HG02981 (cell line): ENCODE measurements around the gene ATPAF1.
"Not testable (repeated sequence)": the region's sequence is repeated elsewhere in the genome, so short reads cannot be mapped to it uniquely, and the experiment has no call there.

Experiments
- ATAC-seq: cut with Tn5 transposase; IDR thresholded peaks from one replicate; pipeline ENCODE4 v1.9.1; 2021; ENCODE audit warnings: mild to moderate bottlenecking, moderate library complexity; ENCODE audit not compliant: unreplicated experiment

The ATPAF1 gene, protein sequence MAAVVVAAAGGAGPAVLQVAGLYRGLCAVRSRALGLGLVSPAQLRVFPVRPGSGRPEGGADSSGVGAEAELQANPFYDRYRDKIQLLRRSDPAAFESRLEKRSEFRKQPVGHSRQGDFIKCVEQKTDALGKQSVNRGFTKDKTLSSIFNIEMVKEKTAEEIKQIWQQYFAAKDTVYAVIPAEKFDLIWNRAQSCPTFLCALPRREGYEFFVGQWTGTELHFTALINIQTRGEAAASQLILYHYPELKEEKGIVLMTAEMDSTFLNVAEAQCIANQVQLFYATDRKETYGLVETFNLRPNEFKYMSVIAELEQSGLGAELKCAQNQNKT

DNA sequence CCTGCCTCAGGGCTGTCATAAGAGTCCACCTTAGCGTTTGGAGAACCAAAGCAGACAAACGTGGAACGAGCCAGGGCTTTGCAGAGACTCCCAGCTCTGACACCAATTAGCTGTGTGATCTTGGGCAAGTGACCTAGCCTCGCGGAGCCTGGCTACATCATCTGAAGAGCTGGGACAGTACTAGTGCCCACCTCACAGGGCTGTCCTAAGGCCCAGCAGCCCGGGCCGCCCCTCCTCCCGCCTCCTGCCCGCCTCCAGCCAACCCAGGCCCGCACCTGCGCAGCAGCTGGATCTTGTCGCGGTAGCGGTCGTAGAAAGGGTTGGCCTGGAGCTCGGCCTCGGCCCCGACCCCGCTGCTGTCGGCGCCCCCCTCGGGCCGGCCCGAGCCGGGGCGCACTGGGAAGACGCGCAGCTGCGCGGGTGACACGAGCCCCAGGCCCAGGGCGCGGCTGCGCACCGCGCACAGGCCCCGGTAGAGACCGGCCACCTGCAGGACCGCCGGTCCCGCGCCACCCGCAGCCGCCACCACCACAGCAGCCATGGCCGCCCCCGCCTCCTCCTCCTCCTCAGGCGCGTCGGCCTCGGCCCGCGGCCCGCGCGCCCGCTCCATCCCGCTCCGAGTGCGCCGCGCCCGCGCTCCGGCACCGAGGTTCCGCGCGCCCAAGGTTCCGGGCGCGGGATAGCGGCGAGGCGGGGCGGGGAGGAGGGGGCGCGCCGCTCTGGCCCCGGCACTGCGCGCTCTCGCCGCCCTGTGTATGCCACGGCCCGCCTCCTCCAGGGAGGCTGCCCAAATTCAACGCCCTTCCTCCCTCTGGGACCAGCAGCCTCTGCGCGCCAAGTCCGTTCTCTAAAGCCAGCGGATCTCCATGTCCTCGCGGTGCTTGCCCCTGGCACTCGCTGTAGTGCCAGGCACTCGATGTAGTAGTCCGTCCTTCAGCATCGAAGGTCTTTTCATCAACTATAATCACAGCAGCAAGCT lies at the start of gene ATPAF1:
Gene ATPAF1, minus strand, starts transcription at position 583 of the 979 bp plus-strand sequence. Its CDS starts 42 bp downstream, at position 541.
- ATAC-seq = peak; percentile 79

DNA sequence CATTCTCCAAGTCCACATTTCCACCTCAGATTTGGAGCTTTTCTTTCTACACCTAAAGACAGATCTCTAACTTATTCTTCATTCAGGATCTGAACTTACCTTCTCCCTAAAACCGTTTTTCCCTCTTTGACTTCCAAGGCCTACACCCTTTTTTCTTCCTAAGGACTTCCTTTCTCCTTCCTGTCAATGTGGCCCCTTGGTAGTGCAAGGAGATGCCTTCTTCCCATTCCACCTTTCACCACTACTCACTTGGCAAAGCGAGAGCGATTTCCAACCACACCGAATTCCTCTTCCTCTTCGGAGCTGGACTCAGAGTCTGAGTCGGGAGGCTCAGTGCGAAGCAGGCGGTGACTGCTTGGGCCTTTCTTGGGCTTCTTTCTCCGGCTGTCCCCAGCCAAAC lies 49.5 kb upstream of the ATPAF1 start:
- ATAC-seq = no peak

DNA sequence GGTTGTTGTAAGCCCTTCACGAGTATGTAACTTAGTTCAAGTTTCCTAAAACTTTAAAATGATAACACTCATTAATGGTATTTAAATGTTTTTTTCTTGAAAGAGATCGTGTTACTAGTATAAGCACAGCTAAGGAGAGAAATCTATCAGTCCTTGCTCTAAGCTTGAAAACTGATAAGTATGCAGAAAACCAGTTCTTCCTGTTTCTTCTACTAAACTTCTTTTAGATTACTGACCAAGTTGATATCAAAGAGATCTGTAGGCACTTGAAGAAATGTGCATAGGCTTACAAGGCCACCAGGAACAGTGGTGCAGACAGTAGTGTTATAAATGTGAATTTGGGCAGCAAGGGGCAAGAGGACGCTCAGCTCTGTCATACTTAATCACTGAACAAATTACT lies 46.8 kb upstream of the ATPAF1 start:
- ATAC-seq = no peak

DNA sequence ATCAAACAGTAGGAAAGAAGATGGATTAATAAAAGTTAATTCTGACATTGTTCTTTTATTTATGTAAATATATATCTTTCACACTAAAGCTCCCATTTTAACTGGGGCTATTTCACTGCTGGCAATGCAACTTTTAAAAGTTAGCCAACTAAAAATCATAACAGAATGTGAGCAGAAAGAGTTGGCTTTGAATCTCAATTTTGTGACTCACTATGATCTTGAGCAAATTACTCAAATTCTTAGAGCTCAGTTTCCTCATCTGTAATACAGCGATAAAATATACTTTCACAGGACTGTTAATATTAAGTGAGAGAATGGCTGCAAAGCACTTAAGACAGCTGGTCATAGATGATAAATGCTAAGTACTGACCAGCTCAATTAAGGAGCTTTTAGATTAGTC lies 40.0 kb upstream of the ATPAF1 start:
- ATAC-seq = no peak

DNA sequence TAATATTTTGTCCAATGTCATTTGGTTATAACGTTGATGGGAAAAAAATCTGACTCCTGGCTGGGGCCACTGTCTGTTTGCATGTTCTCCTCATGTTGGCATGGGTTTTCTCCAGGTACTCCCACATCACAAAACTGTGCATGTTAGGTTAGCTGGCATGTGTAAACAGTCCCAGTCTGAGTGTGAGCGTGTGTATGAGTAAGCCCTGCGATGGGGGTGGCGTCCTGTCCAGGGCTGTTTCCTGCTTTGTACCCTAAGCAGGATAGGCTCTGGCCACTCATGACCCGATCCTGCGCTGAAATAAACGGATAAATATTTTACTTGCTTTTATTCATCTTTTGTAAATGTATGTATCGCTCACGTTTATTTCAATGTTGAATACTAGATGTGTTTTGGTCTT lies 37.2 kb upstream of the ATPAF1 start:
- no peak for ATAC-seq

DNA sequence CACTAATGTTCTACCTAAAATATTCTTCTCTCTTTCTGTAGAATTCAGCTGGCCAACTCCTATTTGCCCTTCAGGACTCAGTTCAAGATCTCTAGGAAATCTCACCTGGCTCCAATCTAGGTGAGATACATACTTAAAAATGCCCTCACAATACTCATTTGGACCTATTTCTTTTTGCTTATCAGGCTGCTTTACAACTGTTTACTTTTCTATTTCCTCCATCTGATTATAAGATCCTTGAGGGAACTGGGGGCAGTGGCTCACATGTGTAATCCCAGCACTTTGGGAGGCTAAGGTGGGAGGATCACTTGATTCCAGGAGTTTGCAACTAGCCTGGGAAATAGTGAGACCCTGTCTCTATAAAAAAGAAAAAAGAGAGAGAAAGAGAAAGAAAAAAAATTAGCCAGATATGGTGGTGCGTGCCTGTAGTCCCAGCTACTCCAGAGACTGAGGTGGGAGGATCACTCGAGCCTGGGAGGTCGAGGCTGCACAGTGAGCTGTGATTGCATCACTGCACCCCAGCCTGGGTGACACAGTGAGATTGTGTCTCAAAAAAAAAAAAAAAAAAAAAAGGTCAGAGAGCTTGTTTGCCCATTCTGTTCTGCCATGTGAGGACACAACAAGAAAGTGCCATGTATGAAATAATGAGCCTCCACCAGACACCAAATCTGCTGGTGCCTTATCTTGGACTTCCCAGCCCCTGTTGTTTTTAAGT lies 35.9 kb upstream of the ATPAF1 start:
- no peak for ATAC-seq

DNA sequence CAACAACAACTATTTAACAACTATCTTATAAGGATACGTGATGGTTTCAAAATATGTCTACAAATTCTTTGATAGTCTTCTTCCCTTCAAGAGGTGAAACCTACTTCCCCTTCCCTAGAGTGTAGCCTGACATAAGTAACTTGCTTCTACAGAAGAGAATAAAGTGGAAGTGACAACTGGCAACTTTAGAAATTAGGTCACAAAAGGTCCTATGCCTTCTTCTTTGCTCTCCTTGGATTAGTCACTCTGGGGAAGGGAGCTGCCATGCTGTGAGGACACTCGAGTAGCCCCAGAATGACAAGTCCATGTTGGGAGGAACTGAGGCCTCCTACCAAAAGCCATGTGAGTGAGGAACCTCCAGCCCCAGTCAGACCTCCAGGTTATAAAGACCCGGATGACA lies 31.5 kb upstream of the ATPAF1 start:
- no peak for ATAC-seq

DNA sequence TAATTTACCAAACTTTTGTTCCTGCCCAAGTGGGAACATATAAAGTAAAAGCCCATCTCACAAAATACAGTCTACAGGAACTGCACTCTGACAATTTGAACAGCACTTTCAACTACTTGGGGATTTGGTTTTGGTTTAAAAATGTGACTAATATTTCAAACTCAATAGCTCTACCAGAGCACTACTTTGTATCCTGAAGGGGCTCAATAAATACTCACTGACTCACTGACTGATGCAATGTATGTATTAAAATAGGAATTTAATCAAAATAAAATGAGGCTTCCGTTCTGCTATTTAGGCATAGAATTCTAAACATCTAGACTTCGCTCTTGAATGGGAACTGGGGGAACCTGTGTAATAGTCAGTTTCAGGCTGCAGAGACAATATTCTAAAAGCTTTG lies 28.9 kb upstream of the ATPAF1 start:
- ATAC-seq = no peak

DNA sequence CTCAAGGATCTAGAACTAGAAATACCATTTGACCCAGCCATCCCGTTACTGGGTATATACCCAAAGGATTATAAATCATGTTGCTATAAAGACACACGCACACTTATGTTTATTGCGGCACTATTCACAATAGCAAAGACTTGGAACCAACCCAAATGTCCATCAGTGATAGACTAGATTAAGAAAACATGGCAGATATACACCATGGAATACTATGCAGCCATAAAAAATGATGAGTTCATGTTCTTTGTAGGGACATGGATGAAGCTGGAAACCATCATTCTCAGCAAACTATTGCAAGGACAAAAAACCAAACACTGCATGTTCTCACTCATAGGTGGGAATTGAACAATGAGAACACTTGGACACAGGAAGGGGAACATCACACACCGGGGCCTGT lies 26.5 kb upstream of the ATPAF1 start:
- not testable (repeated sequence) for ATAC-seq

DNA sequence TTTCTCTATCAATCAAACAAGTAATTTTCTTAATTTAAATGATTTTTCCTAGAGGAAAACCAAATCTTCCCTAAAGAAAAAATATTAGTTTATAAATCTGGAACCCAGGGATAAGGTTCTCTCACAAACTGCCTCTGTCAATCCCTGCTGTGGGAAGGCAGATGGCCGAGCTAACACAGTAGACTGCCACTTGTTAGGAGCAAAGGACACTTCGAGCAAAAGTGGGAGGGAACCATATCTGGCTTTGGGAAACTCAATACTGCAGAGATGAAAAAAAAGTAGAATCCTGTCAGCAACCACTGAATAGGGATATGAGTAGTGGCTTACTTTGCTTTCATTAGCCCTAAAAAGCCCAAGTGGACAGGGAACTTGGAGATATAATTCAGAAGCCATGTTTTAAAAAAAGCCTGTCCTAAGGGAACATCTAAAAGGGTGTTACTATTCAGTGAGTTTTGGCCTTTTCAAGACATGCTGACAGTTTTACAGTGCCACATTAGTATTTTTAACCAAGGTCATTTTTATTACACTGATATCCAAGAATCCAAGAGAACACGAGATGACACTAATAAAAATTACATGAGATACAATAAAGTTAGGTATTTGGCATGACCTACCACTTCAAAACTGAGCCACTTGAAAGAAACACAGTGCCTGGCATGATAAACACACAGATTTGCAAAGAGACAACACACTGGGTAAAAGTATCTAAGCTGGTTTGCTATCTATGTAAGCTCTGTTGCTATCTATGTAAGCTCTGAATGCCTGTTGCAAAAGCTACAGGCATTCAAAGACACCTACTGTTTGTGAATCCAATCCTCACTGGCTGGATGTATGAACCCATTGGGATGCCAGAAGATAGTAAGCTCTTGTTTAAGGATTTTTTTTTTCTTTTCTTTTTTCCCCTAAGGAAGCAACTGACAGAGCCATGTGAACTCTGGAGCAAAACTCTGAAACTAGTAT lies 24.9 kb upstream of the ATPAF1 start:
- no peak for ATAC-seq

DNA sequence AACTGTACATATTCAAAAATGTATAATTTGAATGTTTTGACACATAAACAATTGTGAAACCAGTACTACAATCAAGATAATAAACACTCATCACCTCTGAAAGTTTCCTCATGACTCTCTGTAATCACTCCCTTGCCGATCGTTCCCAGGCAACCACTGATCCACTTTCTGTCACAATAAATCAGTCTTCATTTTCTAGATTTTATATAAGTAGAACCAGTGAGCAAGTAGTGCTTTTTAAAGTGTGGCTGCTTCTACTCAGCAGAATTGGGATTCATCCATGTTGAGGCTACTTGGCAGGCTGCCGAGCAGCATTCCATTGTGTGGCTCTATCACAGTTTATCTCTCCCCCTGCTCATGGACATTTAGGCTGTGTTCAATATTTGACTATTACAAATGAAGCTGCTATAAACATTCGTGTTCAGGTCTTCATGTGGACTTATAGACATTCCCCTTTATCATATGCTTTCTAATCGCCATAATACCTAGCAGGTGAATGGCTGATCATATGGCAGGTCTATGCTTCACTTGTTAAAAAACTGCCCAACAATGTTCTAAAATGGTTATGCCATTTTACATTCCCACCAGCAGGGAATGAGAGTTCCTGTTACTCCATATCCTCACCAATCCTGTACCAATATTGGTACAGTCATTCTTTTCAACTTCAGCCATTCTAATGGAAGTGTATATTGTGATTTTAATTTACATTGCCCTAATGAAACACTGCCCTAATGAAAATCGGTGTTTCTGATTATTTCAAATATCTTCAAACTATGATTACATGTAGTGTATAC lies 24.0 kb upstream of the ATPAF1 start:
- ATAC-seq = no peak

DNA sequence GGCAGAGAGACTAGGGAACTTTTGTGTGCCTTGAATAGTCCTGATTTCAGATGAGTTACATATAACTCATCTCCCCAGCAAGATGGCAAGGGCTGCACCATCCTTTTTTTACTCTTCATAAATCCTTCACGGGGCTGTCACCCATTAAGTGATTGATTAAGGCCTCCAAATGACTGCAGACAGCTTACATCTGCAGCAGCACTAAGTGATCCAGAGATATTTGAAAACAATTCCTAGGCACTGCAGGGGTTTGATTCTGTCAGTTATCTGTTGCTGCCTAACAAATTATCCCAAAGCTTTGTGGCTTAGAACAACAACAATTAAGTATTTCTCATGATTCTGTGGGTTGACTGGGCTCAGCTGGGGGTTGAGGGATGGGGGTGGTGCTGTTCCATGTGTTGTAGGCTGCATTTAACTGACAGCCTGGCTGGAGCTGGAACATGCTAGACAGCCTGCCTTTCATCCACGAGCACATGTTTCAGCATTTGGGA lies 22.8 kb upstream of the ATPAF1 start:
- ATAC-seq = no peak

DNA sequence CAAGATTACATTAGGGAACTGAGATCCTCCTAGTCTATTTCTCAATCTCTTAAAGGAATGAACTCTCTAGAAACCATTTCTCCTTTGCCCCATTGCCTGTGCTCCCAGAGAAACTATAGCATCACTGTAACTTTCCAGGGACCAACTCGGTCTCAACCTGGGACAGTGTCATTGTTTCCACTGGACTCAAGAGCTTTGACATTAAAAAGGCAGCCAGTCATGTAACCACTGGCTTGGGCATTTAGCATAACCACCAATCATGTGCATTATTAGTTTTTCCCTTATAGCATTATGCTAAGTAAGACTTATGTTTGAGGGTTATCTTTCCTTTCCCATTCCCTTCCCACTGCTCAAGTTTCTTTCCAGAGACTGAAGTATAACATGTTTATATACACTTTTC lies 21.7 kb upstream of the ATPAF1 start:
- no peak for ATAC-seq

DNA sequence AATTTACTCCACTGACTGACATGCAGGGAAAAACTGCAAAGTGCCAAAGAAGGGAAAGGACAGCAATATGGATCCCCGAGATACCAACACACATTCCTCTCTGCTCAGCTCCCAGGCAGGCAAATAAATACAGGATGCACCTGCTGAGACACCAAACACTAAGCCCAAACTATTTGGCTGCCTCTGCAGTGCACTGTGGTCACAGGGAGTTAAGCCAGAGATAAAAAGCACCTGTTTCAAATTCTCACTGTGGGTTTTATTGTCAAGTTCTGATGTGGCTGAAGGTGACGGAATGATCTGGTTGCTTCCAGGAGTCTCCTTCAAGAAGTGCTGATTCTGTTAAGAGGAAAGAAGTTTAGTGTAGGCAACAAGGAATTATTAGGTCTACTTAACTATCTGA lies 21.2 kb upstream of the ATPAF1 start:
- no peak for ATAC-seq

DNA sequence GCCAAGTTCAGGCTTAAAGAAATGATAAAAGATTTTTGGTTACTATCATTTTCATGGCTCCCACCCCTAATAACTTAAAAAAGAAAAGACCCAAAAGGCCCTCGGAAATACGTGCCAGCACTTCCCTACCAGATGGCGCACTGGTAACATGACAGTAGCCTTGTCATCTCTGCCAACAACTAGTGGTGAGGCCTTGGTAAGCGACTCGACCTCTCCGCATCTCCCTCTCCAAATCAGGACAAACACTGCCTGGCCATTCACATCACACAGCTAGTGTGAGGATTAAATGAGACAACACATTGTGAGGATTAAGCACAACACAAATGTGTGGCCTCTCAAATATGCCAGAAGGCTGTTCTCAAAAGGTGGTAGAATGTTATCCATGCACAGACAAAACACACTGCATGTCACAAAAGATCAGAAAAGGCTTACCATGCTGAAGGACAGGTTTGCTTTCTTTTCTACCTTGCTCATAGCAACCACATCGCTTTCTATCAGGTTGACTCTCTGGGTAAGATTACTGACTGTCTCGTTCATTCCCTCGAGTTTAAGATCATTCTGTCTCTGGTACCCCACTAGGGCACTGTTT lies 19.9 kb upstream of the ATPAF1 start:
- ATAC-seq = no peak

DNA sequence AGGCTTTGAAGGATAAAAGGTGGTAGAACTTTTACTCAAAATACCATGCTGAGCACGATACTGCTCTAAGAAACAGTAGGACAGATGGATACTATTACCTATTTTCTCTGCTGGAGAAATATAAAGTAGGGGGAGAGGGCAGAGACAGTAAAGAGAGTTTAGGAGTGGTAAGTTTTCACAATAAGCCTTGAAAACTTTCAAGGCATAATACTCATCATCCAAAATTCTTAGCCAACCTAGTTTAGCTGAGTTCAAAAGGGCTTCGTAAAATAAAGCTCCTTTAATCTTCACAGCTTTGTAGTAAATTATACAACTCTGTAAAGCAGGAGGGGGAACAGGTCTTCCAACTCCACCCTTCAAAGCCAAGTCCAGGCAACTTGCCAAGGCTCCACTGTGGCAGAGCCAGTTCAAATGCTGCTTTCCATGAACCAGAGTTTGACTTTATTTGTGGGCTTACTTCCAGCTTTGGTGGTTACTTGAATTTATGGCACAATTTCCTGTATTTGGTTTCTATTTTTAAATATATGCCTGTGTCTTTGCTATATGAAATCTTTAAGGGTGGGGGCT lies 19.0 kb upstream of the ATPAF1 start:
- no peak for ATAC-seq

DNA sequence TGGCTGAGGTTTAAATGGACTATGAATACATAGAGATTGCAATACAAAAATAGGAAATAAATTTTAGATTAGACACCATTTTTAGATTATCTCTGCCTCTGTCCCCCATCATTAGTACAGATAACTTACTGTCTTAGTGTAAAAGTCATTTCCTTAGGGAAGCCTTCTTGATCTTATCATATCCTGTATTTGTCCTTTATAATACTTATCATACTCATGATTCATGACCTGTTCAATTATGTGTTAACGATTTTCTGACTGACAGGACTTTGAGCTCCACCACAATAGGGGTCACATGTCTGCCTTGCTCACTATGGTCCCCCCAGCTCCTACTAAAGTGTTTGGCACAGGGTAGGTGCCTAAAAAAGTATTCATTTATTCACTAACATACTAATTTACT lies 18.1 kb upstream of the ATPAF1 start:
- ATAC-seq = no peak

DNA sequence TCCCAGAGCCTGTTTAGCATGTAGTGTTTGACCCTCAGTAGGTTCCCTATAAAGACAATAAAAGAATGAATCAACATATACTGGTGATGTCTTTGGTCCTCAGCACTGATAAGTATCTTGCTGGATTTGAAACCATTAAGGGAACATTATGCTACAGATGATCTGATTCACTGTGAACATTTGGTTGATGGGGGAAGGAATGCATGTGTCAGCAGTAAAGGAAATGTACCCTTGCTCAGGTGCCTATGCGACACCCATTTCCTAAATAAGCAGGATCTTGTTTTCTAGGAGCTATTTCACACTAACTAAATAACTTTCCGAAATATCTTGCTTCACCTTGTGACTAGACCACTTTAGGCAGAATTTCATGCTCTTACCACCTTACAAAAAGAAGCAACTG lies 16.5 kb upstream of the ATPAF1 start:
- ATAC-seq = no peak

DNA sequence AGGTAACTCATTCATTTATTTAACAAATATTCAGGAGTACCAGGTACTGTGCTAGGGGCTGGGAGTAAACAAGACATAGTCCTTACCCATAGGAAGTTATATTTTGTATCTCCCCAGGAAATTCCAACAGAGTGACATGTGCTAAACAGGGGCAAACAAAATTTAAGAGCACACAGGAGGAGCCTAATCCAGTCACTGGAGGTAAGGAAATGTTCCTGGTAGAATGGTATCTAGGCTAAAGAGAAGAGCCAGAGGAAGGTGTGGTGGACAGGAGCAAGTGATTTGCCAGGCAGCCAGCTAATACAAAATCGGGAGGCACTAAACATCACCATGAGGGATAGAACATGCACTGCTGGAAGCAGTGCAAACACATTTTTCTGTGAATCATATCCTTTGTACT lies 13.9 kb upstream of the ATPAF1 start:
- no peak for ATAC-seq
